ENCODE data around the gene RELN. TPM values are rescaled to one million over a fixed set of nuclear protein-coding genes. Genes with fewer than 3 reads are reported as not detected.

Gene RELN
- total RNA-seq, 1 experiment from 2014 or later = 0.02 TPM

DNA sequence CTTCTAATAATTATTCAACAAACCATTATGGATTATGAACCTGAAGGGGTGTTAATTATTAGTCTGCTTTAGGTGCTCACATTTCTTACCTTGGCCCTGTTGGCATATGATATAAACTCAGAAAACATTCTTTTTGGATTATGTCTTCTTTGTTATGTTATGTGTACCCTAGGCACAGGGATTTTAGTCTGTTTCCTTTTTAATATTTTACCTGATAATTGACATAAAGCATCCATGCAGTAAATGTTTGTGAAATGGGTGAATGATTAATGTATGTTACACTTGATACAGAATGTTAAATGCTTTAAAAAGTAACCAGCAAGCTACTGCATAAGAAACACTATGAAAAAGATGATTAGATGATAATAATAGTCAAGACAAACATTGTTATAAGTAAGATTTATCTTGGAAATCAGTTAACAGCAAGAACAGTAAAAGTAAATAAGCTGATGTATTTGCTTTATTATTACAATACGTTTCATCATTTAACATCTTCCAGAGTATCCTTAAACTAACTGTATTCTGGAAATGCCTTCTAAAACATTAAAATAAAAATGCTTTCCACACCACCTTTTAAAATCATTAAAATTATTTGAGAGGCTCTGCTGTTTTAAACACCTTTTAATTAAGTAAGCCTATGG, 204.7 kb downstream of the RELN start:
- H3K23ac ChIP-seq (ENCODE audit: insufficient read length, low read depth, low read length) = no peak overlapping the region

More for the DNA sequence above, 204.7 kb downstream of the RELN start:
- Histone ChIP-seq H3K56ac (ENCODE audit: insufficient read length, low read depth, low read length) (no peak overlapping the region), H2AFZ (ENCODE audit: low read length) (no peak overlapping the region), H4K5ac (ENCODE audit: insufficient read length, low read depth, low read length) (no peak overlapping the region), H3K79me1 (ENCODE audit: insufficient read depth, low read depth, low read length, poor library complexity, severe bottlenecking) (no peaks in the 10 kb centered on the region), H3T11ph (ENCODE audit: low read length) (no peak overlapping the region), H2BK20ac (ENCODE audit: low read depth, low read length, poor library complexity, severe bottlenecking) (no peak overlapping the region), H4K8ac (replicated peaks; ENCODE audit: insufficient read length, low read depth, low read length) (no peak overlapping the region), H2AK5ac (ENCODE audit: insufficient read length, low read length) (no peak overlapping the region), H2BK5ac (ENCODE audit: insufficient read length, low read length) (no peak overlapping the region), H3K14ac (ENCODE audit: insufficient read depth, low read length) (no peak overlapping the region), H3K27ac (ENCODE audit: insufficient read length, low read depth, low read length) (no peak overlapping the region), H3K18ac (ENCODE audit: insufficient read length, low read depth, low read length) (no peak overlapping the region), H4K91ac (ENCODE audit: insufficient read length, low read depth, low read length) (no peak overlapping the region), H3K79me2 (ENCODE audit: insufficient read depth, low read length) (no peaks in the 10 kb centered on the region), H2BK15ac (ENCODE audit: low read depth, low read length) (no peak overlapping the region), H3K9me3 (ENCODE audit: control insufficient read depth, low read depth, low read length) (no peaks in the 10 kb centered on the region), H2BK12ac (ENCODE audit: insufficient read length, low read depth, low read length) (no peak overlapping the region), H3K4ac (ENCODE audit: low read depth, low read length) (no peak overlapping the region), H4K20me1 (ENCODE audit: control insufficient read depth, insufficient read depth, insufficient read length) (no peaks in the 10 kb centered on the region), H3K23me2 (ENCODE audit: insufficient read length, low read depth, low read length, poor library complexity, severe bottlenecking) (no peaks in the 10 kb centered on the region), H3K4me2 (ENCODE audit: insufficient read depth, insufficient read length, low read length) (no peak overlapping the region), H3K27me3 (ENCODE audit: insufficient read depth, low read length) (no peaks in the 10 kb centered on the region), H3K4me1 (ENCODE audit: insufficient read depth, low read length) (no peaks in the 10 kb centered on the region), H2BK120ac (ENCODE audit: low read depth, low read length, poor library complexity, severe bottlenecking) (no peak overlapping the region), H3K9ac (ENCODE audit: extremely low read depth, insufficient read length, low read length) (no peak overlapping the region)
- Mint-ChIP-seq H3K4me1 (no peaks in the 10 kb centered on the region), H3K9me3 (no peaks in the 10 kb centered on the region), H3K27ac (no peak overlapping the region), H3K36me3 (ENCODE audit: insufficient read depth in 1 of 3, low read depth in 3 of 3) (no peaks in the 10 kb centered on the region; a peak in 1 of 7 replicates), H3K27me3 (ENCODE audit: low read depth) (peaks cover 25% of the 10 kb centered on the region), H3K4me3 (no peak overlapping the region)
- TF ChIP-seq, protein P1, sequence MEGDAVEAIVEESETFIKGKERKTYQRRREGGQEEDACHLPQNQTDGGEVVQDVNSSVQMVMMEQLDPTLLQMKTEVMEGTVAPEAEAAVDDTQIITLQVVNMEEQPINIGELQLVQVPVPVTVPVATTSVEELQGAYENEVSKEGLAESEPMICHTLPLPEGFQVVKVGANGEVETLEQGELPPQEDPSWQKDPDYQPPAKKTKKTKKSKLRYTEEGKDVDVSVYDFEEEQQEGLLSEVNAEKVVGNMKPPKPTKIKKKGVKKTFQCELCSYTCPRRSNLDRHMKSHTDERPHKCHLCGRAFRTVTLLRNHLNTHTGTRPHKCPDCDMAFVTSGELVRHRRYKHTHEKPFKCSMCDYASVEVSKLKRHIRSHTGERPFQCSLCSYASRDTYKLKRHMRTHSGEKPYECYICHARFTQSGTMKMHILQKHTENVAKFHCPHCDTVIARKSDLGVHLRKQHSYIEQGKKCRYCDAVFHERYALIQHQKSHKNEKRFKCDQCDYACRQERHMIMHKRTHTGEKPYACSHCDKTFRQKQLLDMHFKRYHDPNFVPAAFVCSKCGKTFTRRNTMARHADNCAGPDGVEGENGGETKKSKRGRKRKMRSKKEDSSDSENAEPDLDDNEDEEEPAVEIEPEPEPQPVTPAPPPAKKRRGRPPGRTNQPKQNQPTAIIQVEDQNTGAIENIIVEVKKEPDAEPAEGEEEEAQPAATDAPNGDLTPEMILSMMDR (conservative IDR thresholded peaks at IDR 0.05) = no peak
- WGBS (ENCODE audit: extremely low coverage, insufficient read length, low lambda C conversion rate) = no CpG with 5 or more reads among the region's 1 CpG
- no peak for DNase-seq

Data from H9 (cell line).